ENCODE results near the gene DHX30. TPM values are rescaled to one million over a fixed set of nuclear protein-coding genes. Genes with fewer than 3 reads are reported as not detected.

DHX30 gene
- total and polyA plus RNA-seq, 2 of the 8 experiments (the other 6 are each of a cell fraction or from before 2014, with no cell fraction given), result 82.4 to 97.9 TPM

DNA sequence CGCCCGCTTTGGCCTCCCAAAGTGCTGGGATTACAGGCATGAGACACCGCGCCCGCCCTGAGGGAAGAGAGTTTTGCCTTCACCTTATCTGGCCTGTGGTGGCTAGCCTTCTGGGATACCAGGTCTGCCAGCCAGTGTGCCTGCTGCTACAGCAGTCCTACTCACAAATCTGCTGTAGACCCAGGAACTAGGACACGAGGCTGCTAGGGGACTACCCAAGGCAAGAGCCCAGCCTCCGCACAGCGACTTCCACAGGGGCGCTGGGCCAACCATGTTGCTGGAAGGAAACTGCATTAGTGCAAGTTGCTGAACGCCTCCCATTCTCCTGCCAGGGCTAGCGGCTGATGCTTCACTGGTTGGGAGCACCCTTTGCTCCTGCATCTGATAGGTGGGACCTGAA is 53.7 kb downstream of the DHX30 start (continued):
- TF ChIP-seq, protein P1, sequence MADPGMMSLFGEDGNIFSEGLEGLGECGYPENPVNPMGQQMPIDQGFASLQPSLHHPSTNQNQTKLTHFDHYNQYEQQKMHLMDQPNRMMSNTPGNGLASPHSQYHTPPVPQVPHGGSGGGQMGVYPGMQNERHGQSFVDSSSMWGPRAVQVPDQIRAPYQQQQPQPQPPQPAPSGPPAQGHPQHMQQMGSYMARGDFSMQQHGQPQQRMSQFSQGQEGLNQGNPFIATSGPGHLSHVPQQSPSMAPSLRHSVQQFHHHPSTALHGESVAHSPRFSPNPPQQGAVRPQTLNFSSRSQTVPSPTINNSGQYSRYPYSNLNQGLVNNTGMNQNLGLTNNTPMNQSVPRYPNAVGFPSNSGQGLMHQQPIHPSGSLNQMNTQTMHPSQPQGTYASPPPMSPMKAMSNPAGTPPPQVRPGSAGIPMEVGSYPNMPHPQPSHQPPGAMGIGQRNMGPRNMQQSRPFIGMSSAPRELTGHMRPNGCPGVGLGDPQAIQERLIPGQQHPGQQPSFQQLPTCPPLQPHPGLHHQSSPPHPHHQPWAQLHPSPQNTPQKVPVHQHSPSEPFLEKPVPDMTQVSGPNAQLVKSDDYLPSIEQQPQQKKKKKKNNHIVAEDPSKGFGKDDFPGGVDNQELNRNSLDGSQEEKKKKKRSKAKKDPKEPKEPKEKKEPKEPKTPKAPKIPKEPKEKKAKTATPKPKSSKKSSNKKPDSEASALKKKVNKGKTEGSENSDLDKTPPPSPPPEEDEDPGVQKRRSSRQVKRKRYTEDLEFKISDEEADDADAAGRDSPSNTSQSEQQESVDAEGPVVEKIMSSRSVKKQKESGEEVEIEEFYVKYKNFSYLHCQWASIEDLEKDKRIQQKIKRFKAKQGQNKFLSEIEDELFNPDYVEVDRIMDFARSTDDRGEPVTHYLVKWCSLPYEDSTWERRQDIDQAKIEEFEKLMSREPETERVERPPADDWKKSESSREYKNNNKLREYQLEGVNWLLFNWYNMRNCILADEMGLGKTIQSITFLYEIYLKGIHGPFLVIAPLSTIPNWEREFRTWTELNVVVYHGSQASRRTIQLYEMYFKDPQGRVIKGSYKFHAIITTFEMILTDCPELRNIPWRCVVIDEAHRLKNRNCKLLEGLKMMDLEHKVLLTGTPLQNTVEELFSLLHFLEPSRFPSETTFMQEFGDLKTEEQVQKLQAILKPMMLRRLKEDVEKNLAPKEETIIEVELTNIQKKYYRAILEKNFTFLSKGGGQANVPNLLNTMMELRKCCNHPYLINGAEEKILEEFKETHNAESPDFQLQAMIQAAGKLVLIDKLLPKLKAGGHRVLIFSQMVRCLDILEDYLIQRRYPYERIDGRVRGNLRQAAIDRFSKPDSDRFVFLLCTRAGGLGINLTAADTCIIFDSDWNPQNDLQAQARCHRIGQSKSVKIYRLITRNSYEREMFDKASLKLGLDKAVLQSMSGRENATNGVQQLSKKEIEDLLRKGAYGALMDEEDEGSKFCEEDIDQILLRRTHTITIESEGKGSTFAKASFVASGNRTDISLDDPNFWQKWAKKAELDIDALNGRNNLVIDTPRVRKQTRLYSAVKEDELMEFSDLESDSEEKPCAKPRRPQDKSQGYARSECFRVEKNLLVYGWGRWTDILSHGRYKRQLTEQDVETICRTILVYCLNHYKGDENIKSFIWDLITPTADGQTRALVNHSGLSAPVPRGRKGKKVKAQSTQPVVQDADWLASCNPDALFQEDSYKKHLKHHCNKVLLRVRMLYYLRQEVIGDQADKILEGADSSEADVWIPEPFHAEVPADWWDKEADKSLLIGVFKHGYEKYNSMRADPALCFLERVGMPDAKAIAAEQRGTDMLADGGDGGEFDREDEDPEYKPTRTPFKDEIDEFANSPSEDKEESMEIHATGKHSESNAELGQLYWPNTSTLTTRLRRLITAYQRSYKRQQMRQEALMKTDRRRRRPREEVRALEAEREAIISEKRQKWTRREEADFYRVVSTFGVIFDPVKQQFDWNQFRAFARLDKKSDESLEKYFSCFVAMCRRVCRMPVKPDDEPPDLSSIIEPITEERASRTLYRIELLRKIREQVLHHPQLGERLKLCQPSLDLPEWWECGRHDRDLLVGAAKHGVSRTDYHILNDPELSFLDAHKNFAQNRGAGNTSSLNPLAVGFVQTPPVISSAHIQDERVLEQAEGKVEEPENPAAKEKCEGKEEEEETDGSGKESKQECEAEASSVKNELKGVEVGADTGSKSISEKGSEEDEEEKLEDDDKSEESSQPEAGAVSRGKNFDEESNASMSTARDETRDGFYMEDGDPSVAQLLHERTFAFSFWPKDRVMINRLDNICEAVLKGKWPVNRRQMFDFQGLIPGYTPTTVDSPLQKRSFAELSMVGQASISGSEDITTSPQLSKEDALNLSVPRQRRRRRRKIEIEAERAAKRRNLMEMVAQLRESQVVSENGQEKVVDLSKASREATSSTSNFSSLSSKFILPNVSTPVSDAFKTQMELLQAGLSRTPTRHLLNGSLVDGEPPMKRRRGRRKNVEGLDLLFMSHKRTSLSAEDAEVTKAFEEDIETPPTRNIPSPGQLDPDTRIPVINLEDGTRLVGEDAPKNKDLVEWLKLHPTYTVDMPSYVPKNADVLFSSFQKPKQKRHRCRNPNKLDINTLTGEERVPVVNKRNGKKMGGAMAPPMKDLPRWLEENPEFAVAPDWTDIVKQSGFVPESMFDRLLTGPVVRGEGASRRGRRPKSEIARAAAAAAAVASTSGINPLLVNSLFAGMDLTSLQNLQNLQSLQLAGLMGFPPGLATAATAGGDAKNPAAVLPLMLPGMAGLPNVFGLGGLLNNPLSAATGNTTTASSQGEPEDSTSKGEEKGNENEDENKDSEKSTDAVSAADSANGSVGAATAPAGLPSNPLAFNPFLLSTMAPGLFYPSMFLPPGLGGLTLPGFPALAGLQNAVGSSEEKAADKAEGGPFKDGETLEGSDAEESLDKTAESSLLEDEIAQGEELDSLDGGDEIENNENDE (IDR thresholded peaks at IDR 0.05; ENCODE audit: insufficient replicate concordance, low read length), result no peak
- TF ChIP-seq GTF2F1 (IDR thresholded peaks at IDR 0.05; ENCODE audit: borderline replicate concordance, low read depth, low read length) (no peak), HDAC2 (IDR thresholded peaks at IDR 0.05; ENCODE audit: borderline replicate concordance in 1 of 2, low read depth in 2 of 2, low read length in 2 of 2) (no peak), TAF7 (optimal IDR thresholded peaks at IDR 0.05; ENCODE audit: borderline replicate concordance, low read depth, low read length) (no peak), SIX5 (IDR thresholded peaks at IDR 0.05; ENCODE audit: low read depth, low read length) (no peak), NANOG (IDR thresholded peaks at IDR 0.05; ENCODE audit: insufficient read depth, low read depth, low read length, poor library complexity, severe bottlenecking) (no peak), SP4 (IDR thresholded peaks at IDR 0.05; ENCODE audit: low read length) (no peak), NRF1 (IDR thresholded peaks at IDR 0.05; ENCODE audit: low read depth, low read length) (no peak), CHD2 (IDR thresholded peaks at IDR 0.05; ENCODE audit: low read length) (no peak), RAD21 (IDR thresholded peaks at IDR 0.05 in 1 of 2, conservative IDR thresholded peaks at IDR 0.05 in 1 of 2; ENCODE audit: low read depth in 2 of 2, low read length in 2 of 2) (no peak)
